8988T (cell line): Measurements from ENCODE around the gene NFKBIL1.

Experiments
- DNase-seq: peaks from one replicate; pipeline ENCODE4 v3.0.0; 2011

NFKBIL1 gene

DNA sequence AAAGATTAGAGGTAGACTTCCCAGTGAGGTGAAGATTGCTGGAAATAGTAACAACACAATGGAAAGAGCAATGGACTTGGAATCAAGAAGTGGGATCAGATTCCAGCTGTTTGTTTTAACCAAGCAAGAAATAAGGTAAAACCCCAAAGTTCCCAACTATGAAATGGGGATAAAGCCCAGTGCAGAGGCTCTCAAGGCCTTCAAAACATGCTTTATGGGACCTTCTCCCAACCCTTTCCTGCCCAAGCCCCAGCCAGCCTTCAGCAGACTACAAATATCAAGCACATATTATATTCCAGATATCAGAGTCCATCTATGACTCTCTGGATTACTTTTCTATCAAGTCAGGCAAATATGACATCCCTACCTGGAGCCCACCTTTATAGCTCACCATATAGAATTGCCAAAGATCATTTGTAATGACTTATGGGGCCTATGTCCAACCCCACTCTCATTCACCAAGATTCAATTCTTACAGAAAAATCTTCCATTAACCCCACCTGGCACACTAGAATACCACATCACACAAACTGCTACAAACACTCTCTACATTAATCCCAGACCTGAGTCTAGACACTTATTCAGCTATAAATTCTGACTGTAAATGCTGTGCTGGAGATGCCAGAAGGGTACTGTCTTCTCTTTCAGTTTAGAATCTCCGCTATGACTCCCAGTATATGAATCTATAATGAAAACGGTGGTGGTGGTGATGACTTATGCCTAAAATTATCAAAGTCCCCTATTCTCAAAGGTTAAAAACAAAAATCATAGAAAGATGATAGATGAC lies 11.7 kb upstream of the NFKBIL1 start:
- no peak for DNase-seq

DNA sequence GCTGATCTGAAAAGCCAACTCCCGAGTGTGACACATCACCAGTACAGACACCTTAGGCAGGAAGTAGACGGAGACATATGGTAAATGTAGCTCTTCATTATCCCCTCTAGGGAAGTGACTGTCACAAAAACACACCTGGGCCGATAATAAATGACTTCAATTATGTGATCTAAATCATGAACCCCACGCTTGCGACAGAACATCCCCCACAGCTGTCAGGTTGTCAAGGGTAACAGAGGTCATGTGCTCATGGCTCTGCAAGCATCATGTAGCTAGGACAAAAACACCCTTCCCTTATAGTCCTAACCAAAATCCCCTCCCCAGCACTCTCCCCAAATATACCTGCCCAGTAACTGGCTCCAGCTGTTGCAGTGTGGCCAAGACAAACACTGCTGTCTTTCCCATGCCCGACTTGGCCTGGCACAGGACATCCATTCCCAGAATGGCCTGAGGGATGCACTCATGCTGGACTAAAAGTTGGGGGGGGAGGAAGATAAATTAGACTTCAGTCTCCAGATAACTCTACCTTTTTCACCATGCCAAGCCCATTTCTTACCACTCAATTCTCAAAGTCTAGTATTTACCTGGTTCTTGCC lies 8.5 kb upstream of the NFKBIL1 start:
- no peak for DNase-seq

DNA sequence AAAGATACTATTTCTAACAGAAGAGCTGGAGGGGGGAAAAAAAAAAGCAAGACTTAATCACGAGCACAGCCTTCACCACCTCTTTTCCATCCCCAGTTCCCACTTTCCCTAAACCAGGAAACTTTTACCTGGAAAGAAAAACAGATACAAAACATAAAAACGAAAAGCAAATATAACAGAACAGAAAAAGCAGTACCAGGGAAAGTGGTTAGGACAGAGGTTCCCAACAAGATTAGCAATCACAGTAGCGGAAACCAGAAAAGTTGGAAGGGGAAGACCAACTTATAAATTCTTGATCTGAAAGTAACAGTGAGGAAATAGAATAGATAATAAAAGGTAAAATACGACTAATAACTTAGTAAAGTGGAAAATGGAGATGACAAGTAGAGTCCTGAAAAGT lies 6.8 kb upstream of the NFKBIL1 start:
- DNase-seq = no peak

DNA sequence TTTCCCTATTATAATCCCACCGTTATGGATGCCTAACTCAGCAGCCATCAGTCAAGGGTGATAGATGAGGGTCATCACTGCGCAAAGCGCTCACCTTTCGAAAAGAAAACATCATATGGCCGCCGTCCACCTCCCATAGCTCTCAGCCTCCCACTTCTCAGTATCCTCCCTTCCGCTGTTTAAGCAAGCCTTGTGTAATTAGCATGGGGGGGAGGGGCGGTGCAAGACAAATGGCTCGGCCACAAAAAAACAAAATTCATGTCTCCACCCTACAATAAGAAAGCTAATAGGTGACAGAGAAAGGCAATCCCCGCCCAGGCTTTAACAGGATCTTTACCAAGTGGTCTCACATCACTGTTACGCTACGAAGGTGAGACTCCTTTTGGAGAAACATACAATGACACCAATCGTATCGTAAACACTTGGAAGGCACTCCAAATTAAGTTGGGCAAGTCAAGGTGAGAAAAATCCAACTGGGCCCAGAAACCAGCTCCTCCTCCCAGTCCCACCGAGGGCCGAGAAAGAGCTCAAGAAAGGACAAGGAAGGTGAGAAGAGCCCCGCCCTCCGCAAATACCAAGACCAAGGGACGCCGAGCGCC lies 6.2 kb upstream of the NFKBIL1 start:
- no peak for DNase-seq

DNA sequence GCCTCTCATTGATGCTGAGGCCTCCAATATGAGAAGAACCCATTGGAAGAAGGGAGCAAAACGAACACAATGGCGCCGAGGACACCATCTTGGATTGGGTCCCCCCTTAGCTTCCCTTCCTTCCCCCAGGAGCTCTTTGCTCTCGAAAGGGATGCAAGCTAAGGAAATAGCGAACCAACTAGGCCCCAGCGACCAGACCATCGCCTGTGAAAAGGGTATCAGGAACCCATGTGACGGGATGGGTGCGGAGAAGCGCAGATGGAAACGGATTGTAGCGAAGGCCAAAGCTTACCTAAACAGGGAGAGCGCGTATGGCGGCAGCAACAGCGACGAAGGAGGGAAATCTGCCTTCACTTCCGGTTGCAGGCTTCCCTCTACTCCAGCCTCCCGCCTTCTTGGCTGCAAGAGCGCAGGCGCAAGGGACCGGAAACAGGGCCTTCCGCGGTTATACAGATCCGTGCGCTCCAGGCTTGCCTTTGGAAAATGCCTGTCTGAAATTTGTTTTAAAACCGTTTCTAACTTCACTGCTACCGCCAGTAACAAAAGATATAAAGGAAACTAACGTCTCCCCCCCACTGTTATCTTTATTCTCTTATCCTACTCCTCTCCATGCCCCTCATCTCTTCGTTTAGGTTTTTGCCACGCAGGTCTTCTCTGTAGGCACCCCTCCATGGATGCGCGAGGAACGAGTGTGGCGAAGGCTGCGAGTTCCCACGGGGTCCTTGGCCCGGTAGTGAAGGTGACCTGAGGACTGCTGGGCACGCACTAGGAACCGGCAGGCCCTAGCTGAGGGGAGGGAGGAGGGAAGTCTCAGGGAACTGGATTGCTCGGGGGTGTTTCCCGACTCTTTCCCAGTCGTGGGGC lies 5.5 kb upstream of the NFKBIL1 start, which contains the start of gene DDX39B:
DDX39B (minus strand) TSS at position 346 of the 864 bp plus-strand sequence. CDS start 1,471 bp downstream, outside the sequence.
- peak; percentile 75 for DNase-seq

DNA sequence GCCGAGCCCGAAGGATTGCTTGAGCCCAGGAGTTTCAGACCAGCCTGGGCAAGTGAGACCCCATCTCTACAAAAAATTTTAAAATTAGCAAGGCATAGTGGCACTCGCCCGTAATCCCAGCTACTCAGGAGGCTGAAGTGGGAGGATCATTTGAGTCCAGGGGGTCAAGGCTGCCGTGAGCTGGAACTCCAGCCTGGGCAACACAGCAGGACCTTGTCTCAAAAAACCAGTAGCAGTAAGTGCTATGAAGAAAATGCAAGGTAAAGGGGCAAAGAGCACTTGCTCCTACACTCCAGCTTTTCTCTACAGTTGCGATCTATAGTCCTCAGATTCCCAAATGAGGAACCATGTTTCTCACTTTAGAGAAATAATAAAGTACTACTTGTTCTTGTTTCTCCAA lies 3.8 kb upstream of the NFKBIL1 start:
- no peak for DNase-seq

DNA sequence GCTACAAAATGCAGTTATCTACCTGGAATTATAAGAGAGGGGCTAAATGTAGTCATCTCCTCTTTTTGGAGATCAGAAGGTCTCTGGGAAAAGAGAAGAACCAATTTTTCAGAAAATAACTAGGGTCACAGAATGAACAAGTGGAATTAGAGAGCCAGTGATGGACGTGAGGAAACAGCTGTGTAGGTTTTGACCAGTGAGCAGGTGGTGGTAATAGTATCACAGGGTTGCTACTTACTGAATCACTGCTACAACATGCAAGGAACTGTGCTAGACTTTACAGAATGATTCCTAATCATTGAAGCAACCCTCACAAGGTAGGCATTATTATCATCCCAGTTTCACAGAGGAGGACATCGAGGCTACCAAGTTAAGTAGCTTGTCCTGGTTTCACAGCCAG lies 2.7 kb upstream of the NFKBIL1 start:
- DNase-seq = no peak

DNA sequence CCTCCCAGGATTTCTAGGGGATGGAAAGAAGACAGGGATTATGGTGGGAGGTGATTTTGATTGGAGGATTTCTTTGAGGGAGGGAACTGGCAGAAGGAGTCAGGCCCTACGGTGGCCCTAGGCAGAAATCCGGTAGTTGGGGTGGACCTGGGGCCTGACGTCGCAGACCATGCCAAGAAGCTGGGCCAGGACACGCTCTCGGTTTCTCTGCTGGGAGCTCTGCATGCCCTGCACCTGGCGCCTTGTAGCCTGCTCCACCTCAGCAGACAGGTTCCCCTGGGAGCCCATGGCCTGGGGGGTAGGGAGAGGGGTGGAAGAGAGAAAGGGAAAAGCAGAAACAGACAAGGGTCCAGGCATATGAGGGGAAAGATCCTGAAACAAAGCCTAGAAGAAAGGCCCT lies 2.1 kb upstream of the NFKBIL1 start:
- no peak for DNase-seq

DNA sequence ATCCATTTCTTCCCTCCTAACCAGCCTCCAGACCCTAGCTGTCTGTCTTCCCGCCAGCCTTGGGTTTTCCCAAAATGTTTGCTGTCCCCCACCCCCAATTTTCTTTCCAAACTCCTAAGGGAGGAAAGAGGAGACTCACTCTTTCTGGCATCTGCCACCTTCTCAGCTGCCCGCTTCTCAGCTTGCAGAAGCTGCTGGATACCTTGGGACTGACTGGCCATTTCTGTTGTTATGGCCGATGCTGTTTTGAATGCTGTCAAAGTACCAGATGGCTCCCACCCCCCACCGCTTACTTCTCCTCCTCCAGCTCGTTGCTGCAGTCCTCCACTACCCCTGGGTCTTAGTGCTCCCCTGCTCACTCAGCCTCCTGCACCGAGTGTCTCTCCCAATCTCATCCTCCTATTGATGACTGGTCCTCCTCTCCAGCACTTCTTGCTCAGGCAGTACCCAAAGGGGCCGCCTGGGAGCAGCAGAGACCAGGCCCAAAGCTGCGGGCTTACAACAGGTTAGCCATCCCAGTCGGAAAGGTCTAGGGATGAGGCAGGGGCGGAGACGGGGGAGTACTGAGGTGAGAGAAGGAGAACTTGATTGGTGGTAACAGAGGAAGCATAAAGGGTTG lies 960 bp upstream of the NFKBIL1 start, which contains the start of gene ATP6V1G2:
ATP6V1G2 (minus strand) TSS at position 270 of the 619 bp plus-strand sequence; CDS start at position 221, 49 bp downstream.
- no peak for DNase-seq

DNA sequence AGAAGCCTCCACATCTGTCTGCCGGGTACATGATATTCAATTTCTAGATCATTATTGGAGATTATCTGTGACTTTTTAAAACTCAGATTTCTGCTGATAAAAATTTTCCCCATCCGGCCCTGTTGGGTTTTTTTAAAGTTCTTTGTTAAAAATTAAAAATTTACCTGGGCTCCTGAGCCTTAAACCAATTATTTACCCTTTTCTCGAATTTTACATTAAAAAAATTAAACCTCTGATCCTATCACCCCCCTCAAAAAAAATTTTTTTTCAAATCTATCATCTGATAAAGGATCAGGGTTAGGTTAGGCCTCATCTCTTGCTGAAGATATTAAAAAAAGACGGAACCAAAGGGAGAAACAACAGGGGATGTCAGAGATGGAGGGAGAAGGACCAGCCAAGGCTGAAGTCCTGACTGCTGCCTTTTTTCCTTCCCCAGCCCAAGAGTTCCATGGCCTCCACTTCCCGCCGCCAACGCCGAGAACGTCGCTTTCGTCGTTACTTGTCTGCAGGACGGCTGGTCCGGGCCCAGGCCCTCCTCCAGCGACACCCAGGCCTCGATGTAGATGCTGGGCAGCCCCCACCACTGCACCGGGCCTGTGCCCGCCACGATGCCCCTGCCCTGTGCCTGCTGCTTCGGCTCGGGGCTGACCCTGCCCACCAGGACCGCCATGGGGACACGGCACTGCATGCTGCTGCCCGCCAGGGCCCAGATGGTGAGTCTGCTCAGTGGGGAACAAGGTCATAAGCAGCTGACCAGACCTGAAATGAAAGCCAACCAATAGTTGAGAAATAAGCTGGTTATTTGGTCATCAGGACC lies 527 bp downstream of the NFKBIL1 start:
- DNase-seq = no peak

DNA sequence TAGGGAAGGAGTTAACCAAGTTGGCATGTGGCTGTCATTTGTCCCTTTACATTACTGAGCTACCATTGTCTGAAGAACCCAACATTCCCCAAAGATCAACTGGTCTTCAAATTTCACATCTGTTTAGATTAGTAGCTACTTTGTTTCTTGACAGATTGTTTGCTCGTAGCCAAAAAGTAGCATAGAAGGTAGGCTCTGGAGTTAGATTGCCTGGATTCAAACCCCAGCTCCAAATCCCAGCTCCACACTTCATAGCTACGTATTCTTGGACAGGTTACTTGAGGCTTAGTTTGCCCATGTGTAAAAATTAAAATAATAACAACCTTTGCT lies 1.1 kb downstream of the NFKBIL1 start:
- DNase-seq = no peak

DNA sequence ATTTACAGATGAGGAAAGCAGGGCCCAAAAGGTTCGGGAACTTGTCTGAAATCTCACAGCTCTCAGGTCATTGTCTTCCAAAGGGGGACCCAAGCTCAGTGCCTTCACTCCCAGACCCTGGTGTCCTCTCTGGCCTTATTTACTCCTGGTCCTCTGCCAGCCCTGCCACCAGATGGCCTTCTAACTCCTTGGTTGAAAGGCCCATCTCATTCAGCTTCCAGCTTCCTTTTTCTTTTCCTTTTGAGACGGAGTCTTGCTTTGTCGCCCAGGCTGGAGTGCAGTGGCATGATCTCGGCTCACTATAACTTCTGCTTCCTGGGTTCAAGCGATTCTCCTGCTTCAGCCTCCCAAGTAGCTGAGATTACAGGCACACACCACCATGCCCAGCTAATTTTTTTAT lies 4.0 kb downstream of the NFKBIL1 start:
- DNase-seq = peak; percentile 65

DNA sequence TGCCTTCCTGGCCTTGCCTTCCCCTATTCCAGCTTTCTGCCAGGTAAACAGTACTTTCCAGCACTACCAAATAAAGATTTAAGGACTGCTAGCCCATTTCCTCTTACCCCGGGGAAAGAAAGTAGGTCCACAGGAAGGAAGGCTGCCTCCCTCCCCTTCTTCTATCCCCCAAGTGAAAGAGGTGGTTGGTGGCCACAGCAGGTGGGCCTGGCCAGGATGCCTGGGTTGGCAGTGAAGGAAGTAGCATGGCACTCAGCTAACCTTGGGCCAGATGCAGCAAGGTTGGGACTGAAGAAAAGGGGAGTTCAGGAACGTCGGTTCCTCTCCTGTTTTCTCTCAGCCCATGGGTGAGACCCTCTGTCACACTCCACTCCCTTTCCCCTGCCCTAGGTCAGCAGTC lies 8.9 kb downstream of the NFKBIL1 start:
- no peak for DNase-seq

DNA sequence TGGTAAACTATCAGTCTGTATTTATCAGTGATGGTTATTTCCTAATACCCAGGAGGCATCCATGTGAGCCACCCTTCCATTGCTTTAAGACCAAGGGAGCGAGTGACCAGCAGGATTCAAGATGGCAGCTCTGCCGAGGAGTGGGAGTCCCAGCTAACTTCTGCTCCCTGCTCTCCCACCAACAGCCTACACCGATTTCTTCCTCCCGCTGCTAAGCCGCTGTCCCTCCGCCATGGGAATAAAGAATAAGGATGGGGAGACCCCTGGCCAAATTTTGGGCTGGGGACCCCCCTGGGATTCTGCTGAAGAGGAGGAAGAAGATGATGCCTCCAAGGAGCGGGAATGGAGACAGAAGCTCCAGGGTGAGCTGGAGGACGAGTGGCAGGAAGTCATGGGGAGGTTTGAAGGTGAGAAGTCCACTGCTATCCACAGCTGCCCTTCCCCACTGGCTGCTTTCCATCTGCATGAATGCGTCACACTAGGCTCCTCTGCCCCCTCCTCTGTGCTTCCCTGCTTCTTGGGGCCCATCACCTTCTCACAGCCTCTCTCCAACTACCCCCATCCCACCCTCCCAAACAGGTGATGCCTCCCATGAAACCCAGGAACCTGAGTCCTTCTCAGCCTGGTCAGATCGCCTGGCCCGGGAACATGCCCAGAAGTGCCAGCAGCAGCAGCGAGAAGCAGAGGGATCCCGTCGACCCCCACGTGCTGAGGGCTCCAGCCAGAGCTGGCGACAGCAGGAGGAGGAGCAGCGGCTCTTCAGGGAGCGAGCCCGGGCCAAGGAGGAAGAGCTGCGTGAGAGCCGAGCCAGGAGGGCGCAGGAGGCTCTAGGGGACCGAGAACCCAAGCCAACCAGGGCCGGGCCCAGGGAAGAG lies 10.3 kb downstream of the NFKBIL1 start:
- no peak for DNase-seq

DNA sequence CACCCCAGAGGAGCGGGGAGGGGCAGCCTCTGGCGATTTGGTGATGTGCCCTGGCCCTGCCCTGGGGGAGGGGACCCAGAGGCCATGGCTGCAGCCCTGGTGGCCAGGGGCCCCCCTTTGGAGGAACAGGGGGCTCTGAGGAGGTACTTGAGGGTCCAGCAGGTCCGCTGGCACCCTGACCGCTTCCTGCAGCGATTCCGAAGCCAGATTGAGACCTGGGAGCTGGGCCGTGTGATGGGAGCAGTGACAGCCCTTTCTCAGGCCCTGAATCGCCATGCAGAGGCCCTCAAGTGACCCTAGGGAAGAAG lies 10.9 kb downstream of the NFKBIL1 start:
- DNase-seq = no peak

DNA sequence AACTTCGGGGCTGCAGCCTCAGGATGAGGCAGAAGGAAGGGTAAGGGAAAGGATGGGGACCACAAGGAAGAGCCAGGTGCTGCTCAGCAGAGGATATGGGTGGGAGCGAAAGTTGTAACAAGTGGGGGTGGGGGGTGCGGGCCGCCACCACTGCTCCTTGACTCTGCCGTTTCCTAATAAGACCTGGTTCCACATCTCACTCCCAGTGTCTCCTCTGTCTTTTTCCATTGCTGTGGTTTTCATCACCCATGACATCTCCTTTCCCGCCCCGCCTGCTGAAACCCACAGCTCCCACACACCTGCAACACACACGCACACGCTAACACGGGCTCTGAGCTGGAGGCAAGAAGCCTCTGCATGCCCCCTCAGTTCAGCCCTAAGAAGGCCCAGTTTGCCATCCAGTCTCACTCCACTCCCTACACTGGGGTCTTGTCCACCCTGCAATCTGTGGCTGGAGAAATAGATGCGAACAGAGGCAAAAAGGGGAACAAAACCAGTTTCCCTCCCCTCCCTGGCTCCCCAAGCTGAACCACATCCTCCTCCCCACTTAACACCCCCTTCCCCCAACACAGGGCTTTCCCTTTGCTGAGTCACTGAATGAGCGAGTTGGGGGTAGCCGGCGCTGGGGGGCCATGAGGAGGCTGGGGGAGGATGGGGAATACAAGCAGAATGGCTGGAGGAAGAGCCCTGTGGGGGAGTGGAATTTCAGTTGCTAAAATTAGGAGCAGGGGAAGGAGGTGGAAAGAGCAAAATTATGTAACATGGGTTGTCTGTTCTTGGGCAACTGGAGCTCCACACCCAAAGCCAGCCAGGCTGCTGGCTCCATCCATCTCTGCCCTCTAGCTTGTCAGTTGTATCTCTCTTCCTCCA lies 11.5 kb downstream of the NFKBIL1 start:
- DNase-seq = no peak

DNA sequence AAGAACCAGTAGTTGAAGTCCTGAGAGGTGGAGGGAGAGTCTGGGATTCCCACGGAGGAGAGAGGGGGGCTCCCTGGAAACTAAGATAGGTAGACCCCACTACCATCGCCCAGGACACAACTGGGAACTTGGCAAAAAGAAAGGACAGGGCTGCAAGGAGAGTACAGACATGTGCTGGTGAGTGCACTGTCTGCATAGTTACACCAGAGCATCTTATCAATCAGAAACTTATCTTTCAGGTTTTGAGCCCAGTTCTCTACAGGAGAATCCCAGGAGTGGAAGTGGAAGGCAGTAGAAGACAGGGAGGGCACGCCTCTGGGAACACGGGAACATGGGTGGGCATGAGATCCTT lies 12.2 kb downstream of the NFKBIL1 start:
- DNase-seq = no peak

DNA sequence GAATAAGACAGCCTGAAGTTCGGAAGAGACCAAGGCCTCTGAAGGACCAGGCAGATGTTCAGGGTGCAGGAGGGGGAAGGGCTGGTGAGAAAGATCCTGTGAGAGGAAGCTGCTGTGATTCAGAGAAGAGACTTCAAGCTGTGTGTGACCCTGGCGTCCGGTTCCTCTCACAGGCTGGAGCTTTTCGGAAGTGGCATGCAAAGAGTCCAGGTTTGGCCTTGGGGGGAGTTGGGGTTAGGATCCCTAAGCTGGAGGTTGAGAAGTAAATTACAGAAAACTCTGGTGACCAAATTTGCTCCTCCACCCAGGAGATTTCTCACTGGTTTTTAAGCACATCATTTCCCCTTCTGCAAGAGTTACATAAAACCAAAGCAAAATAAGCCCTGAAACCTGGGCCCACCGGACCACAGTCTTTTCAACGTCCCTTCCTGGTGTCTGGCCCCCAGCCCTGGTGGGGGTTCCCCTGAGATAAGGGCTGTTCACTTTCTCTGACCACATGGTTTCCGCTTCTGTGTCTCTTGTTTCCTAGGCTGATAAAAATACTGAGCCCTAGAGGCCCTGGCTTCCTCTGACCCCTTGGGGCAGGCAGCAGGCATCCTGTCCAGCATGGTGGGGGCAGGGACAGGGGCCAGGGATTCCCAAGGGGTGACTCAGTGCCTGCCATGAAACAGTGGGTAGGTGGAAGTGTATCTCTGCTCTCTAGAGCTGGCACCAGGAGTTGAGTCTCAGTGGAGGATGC lies 12.7 kb downstream of the NFKBIL1 start:
- no peak for DNase-seq

DNA sequence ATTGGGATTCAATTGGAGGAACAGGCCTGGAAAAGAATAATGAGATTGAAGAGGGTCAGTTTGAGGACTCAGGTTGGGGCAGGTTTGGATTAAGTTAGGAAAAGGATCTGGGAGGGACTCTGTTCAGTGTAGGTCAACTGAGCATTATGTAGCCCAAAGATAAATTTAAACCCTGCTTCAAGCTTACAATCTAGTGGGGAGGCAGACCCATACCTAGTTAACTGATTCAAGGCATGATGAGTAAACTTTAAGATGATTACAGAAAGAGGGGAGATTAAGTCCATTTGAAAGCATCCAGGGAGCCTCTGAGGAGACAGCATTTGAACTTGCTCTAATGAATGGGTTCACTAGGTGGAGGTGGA lies 13.3 kb downstream of the NFKBIL1 start:
- no peak for DNase-seq
